ENCODE measurements around the gene IPO4. TPM values are rescaled to one million over a fixed set of nuclear protein-coding genes. Genes with fewer than 3 reads are reported as not detected.
"Not testable (repeated sequence)": the region's sequence is repeated elsewhere in the genome, so short reads cannot be mapped to it uniquely, and the experiment has no call there.

Gene IPO4, protein sequence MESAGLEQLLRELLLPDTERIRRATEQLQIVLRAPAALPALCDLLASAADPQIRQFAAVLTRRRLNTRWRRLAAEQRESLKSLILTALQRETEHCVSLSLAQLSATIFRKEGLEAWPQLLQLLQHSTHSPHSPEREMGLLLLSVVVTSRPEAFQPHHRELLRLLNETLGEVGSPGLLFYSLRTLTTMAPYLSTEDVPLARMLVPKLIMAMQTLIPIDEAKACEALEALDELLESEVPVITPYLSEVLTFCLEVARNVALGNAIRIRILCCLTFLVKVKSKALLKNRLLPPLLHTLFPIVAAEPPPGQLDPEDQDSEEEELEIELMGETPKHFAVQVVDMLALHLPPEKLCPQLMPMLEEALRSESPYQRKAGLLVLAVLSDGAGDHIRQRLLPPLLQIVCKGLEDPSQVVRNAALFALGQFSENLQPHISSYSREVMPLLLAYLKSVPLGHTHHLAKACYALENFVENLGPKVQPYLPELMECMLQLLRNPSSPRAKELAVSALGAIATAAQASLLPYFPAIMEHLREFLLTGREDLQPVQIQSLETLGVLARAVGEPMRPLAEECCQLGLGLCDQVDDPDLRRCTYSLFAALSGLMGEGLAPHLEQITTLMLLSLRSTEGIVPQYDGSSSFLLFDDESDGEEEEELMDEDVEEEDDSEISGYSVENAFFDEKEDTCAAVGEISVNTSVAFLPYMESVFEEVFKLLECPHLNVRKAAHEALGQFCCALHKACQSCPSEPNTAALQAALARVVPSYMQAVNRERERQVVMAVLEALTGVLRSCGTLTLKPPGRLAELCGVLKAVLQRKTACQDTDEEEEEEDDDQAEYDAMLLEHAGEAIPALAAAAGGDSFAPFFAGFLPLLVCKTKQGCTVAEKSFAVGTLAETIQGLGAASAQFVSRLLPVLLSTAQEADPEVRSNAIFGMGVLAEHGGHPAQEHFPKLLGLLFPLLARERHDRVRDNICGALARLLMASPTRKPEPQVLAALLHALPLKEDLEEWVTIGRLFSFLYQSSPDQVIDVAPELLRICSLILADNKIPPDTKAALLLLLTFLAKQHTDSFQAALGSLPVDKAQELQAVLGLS
- polyA plus RNA-seq (ENCODE audit: insufficient read length in 4 of 4): 10 to 100 TPM; 32.7 to 40.9 (median 37.0) TPM

DNA sequence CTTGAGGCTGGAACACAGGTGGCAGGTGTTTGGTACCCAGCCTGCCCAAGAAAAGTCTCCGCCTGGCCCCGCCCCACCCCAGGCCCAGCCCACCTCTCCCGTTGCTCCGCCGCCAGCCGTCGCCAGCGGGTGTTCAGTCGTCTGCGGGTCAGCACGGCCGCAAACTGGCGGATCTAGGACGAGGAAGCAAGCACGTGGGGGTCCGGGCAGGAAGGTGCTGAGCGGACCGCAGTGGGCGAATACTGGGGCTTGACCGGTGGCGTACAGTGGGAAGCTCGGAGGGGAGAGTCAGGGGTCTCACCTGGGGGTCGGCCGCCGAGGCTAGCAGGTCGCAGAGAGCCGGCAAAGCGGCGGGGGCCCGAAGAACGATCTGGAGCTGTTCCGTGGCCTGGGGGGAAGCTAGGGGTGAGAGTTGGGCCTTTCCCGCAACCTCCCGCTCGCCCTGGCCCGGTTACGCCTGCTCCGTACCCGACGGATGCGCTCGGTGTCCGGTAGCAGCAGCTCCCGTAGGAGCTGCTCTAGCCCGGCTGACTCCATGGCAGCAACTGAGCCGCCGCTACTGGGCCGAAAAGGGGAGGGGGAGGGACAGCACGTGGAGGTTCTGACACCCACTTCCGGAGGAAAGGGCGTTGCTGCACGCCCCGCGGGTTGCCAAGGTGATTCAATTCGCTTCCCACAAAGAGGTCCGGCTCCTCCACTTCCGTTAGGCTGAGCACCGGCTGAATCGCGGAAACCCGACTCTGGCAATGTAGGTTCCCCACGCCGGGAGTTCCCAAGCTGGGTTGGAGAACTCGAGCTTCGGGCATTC is at the start of gene IPO4:
IPO4 (minus strand) TSS at position 566 of the 808 bp plus-strand sequence; CDS start at position 537, 29 bp downstream.
- peak in 3 of 4 donors; percentile 83 to 95 (median 87) for DNase-seq (ENCODE audit: low read depth in 4 of 4, low spot score in 2 of 4)

DNA sequence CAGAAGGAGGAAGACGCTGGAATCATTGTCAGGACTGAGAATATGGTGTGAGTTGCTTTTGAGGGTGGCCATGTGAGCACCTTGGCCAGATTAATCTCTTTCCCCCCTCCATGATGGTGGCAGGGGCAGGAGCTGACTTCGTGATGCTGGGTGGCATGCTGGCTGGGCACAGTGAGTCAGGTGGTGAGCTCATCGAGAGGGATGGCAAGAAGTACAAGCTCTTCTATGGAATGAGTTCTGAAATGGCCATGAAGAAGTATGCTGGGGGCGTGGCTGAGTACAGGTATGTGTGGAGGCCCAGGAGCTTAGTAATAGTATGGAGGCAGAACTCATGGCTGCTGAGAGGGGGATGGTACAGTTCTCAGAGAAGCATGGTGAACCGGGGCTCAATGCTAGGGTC is 49.5 kb upstream of the IPO4 start:
- no peak for DNase-seq (ENCODE audit: low read depth in 4 of 4, low spot score in 2 of 4)

DNA sequence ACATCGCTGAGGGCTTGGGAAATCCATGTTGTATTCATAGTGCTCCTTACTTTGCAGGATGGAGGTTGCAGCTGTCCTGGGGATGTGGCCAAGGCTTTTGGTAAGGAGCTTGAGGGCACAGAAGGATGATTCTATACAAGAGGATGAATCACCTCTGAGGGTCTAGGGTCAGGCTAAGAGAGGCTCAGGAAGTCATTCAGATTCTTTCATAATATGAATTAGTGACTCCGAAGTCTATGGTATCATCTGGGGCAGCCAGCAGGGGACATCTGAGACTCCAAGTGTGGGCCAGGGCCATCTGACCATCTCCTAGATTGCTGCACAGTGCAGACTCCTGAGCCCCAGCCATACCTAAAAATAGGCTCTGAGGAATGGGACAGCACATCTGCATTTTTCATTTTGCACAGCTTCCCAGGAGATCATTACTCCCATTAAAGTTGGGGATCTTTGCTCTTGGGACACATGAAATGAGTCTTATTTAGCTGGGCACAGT is 48.9 kb upstream of the IPO4 start:
- no peak for DNase-seq (ENCODE audit: low read depth in 4 of 4, low spot score in 2 of 4)

DNA sequence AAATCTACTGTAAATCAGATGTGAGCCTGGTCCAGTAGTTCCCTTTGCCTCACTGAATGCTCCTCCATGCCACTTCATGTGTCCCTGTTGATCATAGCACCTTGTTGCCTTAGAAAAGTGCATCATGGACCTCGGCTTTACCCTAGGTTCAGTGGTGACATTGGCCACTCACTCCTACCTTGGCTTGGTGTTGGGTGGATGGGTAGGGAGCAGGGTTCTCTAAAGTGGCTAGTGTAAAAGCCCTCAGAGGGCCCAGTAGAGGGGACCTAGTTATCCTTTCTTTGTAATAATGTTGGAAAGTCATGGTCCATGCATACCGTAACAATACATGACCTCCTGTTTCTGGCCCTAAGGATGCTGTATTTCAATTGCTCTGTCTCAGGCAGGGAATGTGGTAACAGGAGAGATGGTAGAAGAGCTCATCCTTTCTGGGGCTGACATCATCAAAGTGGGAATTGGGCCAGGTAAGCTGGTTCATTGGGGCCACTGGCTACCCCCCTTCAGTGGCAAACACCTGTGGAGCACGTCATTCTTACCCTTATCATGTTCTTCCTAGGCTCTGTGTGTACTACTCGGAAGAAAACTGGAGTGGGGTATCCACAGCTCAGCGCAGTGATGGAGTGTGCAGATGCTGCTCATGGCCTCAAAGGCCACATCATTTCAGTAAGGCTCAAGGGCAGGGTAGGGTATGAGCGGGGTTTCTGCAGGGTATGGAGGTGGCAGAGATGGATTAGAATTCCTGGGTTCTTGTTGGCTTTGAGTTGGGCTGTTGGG is 48.3 kb upstream of the IPO4 start:
- no peak for DNase-seq (ENCODE audit: low read depth in 4 of 4, low spot score in 2 of 4)

DNA sequence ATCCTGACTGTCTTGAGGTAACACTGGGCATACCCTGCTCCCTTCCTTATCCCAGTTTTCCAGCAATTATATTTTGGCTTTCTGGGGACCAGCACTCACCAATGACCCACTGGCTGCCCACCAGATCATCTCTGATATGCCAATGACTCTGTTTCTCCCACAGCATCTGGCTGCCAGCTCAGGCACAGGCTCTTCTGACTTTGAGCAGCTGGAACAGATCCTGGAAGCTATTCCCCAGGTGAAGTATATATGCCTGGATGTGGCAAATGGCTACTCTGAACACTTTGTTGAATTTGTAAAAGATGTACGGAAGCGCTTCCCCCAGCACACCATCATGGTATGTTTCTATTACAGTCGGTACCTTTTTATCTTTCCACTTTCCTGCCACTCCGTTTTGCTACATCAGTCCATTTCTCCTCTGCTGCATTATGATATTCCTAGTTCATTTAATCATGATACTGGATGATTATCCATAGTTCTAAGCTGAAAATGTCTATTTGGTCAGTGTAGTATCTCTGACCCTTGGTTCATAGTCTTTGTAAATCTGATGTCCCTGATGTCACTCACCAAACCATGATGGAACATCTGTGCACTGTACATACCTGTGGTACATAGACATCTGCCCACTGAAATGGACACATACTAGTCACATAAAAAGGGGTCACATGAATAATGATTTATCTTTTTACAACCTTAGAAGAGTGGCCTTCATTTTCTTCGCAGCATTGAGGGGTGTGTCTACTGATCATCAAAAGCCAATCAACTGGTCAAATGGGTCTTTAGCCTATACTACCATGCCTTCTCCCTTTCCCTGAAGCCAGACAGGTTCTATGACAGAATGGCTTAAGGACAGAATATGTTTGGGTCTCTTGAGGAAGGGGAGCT is 47.4 kb upstream of the IPO4 start:
- DNase-seq (ENCODE audit: low read depth in 4 of 4, low spot score in 2 of 4): no peak

DNA sequence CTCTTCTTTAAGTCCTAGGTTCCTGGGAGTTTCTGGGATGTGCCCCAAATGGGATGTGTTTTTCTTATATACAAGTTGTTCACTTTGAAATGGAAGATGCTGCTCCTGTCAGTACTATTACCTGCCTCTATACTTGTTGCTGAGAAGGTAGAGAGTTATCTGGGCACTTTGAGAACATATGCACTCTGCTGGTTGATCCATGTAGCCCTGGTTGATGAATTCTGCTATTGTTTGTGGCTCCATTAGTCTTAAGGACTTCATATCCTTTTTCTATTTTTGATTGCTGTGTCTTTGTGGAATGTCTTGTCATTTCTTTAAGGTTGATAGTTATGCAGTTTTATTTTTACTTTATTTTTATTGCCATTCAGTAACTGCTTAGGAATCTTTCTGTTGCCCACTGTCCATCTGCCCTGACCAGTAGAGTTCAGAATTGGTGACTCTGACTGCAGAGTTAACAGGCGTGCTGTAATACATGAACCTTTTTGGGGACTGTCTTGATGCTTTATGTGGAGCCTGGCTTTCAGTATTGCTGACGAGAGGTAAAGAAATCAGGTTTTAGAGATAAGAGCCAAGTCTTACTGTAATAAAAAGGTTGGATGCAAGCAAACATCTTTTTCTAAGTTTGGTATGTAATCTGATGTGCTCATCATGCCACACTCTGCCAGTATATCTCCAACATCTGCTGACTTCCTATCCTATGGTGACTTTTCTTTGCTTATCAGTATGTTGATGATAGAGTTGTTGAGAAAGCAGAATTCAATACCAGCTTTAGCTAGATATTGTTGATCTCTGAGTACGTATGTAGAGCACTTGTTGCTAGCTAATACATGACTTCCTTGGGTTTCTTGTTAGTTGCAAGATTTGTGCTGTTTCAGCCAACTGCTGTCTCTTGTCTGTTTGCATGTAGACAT is 45.7 kb upstream of the IPO4 start:
- DNase-seq (ENCODE audit: low read depth in 4 of 4, low spot score in 2 of 4): no peak

DNA sequence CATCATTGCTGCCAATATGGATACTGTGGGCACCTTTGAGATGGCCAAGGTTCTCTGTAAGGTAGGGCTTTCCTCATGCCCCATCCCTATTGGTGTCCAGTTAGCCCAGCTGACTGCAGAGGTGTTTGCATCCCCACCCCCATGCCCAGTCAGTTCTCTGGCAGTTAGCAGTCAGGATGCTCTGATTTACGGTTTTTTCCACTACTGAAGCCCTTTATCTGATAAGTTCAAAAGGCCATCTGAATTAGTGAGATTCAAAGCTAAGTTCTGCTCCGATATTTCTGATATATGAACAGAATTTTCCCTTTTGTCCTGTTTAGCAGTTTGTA is 44.9 kb upstream of the IPO4 start:
- DNase-seq (ENCODE audit: low read depth in 4 of 4, low spot score in 2 of 4): no peak

DNA sequence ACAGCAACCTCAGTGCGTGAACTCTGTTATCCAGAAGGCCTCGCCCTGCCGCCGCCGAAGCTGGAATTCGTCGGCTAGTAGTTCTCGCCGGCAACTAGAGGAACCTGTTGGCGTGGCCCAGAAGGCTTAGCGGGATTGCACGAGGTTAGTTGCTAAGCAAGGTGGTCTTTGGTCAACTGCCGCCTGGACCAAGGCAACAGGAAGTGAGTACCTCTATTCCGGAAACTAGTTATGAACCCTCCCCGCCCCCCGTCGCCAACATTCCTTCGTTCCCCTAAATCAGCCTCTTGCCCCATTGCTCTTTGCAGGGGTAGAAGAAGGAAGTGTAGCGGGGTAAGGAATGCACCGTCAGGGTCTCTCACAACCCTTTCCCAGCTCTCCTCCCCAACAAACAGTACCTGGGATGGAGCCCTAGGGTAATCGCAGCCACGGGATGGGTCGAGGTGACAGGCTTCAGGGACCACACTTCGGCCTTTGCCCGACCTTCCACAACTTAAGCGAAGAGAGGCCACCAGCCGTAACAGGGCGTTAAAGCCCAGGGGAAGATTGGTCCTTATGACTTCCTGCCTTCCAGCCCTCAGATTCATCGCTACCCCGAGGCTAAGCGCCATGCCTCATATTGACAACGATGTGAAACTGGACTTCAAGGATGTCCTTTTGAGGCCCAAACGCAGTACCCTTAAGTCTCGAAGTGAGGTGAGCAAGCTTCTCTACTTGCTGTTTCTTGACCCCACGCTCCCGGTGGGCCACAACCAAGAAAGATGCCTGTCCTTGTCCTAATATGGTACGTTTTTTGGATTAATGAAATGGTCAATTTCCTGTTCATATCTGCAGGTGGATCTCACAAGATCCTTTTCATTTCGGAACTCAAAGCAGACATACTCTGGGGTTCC is 44.3 kb upstream of the IPO4 start, which contains the start of gene GMPR2:
GMPR2 (plus strand) TSS at position 285 of the 893 bp plus-strand sequence; CDS start at position 610, 325 bp downstream.
- no peak for DNase-seq (ENCODE audit: low read depth in 4 of 4, low spot score in 2 of 4)

DNA sequence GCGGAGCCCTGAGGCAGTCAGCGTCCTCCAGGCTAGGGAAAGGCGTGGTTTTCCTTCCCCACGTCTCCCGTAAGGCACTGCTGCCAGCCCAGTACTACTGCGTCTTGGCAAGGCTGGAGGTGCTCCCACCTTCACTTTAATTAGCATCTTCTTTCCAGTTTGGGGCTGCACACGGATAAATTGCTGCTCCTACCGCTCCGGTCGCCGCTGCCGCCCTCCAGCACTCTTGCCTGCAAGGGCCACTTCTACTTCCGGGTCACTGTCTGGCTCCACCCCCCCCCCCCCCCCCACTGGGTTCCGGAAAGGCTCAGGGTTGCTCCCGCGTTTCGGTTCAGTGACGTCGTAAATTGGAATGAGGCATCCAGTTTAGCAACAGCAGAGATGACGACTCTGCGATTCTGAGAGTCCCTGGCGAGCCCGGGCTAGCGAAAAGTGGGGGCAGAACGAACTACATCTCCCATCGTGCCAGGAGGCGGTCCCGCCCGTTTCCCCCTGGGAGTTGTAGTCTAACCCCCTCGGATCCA is 43.6 kb upstream of the IPO4 start, which contains the start of gene NEDD8:
NEDD8 (minus strand) TSS at position 247 of the 524 bp plus-strand sequence; CDS start at position 147, 100 bp downstream.
- DNase-seq (ENCODE audit: low read depth in 4 of 4, low spot score in 2 of 4): peak; percentile 79 to 90 (median 84)

DNA sequence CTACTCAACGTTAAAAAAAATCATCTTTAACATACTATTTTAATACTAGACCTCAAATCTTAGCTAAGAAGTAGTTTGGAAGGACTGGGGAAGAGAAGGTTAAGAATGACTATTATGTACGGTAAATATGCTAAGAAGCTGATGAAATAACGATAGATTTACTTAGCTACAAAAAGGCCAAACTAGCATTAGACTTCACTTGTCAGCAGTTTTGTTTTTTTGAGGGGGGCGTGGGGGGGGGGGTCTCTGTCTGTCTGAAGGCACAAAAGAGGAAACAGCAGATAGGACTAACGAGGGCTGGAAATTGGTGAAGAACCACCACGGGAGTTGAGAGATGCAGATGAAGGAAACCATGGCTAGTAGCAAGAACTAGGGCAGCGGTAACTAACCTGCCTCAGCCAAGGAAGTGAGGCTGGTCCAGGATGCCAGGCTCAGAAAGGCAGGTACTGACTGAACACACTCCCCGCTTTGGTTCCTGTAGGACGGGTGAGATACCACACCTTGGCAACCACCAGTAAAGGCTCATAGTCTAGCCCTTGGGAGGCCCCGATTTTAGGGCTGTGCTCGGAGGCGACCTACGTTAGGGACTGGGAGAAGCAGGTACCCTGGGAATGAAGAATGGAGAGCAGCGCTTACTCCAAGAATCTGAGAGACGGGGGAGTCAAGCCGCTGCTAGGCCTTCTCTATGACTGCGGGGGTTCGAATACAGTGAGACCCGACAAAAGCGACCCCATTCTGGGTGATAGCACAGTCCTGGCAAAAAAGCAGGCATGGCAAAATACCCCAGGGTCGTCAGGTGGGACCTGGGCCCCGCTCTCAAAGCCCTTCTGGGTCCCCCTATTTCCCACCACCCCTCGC is 42.9 kb upstream of the IPO4 start:
- DNase-seq (ENCODE audit: low read depth in 4 of 4, low spot score in 2 of 4): no peak

DNA sequence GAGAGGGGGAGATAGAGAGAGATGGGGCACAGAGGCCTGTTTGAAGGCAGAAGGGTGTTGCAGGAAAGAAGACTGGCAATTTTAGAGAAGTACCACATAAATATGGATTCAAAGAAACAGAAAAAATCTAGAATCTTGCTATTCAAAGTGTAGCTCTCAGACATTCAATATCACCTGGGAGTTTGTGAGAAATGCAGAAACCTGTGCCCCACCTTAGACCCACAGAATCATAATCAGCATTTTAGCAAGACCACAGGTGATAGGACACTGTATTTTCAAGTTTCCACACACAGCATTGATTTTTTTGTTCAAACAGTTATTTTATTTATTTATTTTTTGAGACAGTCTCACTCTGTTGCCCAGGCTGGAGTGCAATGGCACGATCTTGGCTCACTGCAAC is 40.3 kb upstream of the IPO4 start:
- DNase-seq (ENCODE audit: low read depth in 4 of 4, low spot score in 2 of 4): no peak

DNA sequence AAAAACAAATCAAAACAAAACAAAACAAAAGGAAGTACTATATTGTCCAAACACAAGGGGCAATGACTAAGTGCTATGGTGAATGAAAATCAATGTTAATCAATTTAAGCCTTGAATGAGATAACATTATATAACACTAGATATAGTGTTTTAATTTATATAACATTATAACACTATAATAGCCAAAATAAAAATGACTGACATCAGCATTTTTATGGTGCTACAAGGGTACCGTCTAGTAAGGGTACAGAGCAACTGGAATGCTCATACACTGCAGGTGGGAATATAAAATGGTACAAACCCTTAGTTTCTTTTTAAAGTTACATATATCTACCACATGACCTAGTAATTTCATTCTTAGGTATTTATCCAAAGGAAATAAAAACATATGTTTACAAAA is 37.9 kb upstream of the IPO4 start:
- no peak for DNase-seq (ENCODE audit: low read depth in 4 of 4, low spot score in 2 of 4)

DNA sequence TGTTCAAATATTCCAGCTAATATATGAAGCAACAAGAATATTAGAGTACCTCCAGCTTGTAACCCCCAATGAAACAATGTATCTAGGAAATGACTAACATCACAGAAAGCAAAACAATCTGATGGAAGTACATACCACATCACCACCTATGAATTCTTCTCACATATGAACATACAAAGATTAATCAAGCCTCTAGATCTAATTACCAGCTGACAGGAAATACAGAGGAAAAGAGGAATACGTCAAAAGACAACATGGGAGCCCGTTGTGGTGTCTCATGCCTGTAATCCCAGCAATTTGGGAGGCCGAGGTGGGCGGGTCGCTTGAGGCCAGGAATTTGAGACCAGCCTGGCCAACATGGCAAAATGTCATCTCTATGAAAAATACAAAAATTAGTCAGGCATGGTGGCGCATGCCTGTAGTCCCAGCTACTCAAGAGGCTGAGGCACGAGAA is 36.0 kb upstream of the IPO4 start:
- no peak for DNase-seq (ENCODE audit: low read depth in 4 of 4, low spot score in 2 of 4)

DNA sequence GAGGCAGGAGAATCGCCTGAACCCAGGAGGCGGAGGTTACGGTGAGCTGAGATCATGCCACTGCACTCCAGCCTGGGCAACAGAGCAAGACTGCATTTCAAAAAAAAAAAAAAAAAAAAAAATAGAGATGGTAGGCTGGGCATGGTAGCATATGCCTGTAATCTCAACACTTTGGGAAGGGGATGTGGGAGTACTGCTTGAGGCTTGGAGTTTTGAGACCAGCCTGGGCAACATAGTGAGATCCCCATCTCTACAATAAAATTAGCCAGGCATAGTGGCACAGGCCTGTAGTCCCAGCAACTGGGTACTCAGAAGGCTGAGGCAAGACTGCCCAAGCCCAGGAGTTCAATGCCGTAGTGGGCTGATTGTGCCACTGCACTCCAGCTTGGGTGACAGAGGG is 34.4 kb upstream of the IPO4 start:
- not testable (repeated sequence) for DNase-seq (ENCODE audit: low read depth in 4 of 4, low spot score in 2 of 4)

DNA sequence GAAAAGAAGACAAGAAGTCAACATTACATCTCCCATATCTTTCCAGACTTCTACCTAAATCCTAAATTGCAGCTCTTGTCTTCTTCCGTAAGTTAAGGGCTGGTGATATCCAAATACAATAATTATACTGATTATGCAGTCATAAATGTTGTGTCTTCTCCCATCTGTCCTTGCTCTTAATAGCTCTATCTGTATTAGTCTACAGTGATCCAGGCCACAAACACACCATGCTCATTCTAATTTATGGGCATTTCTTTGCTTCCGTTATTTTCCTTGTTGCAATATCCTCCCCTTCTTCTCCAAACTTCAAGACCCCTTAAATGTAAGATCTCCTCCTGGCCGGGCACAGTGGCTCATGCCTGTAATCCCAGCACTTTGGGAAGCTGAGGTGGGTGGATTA is 30.9 kb upstream of the IPO4 start:
- no peak for DNase-seq (ENCODE audit: low read depth in 4 of 4, low spot score in 2 of 4)
